LNCAP (cell line): ENCODE measurements around the gene TMEM144.

Source experiments
- CTCF ChIP-seq: fragments of 450-650 bp; IDR thresholded peaks from 2 replicates; pipeline ENCODE4 v1.5.1; 2017; ENCODE audit warnings: mild to moderate bottlenecking

Gene TMEM144

GRCh38 chr4:158255727-158256324 is 45.5 kb downstream of the TMEM144 start:
- peak; percentile 75 for TF ChIP-seq CTCF

- TF ChIP-seq CTCF: peak; percentile 32; the same call in 1 of the 2 replicates
Observed at GRCh38 chr4:158259955-158260575, 49.8 kb downstream of the TMEM144 start.

GRCh38 chr4:158261480-158261879 is 51.2 kb downstream of the TMEM144 start:
- no peak for TF ChIP-seq CTCF

GRCh38 chr4:158268553-158268952 is 58.3 kb downstream of the TMEM144 start:
- no peak for TF ChIP-seq CTCF

- TF ChIP-seq CTCF: no peak
Observed at GRCh38 chr4:158274636-158275035, 64.3 kb downstream of the TMEM144 start.

GRCh38 chr4:158277558-158277957 is 67.3 kb downstream of the TMEM144 start:
- no peak for TF ChIP-seq CTCF

- TF ChIP-seq CTCF: no peak
Observed at GRCh38 chr4:158280856-158281255, 70.6 kb downstream of the TMEM144 start.
